Vagina (tissue), 2 donors: ENCODE results near the gene SETSIP.

ENCODE experiments used
- POLR2AphosphoS5 ChIP-seq, 2 donors: sonication (generic); formaldehyde crosslinking; IDR thresholded peaks; one replicate each; pipeline ENCODE4 v1.9.0; 2017; ENCODE audit warnings: antibody characterized with exemption in 2 of 2, mild to moderate bottlenecking in 2 of 2, low read depth in 1 of 2; ENCODE audit not compliant: insufficient read depth in 1 of 2
- TF ChIP-seq, protein P1 (sequence below), 3 experiments: fragments of 450-650 bp in 2 of 3; fragments of 200-600 bp in 1 of 3; sonication (generic) in 1 of 3; IDR thresholded peaks; one replicate each; pipeline ENCODE4 v1.5.1; 2017 to 2019; ENCODE audit warnings: antibody characterized with exemption in 3 of 3, mild to moderate bottlenecking in 2 of 3, moderate library complexity in 2 of 3

DNA sequence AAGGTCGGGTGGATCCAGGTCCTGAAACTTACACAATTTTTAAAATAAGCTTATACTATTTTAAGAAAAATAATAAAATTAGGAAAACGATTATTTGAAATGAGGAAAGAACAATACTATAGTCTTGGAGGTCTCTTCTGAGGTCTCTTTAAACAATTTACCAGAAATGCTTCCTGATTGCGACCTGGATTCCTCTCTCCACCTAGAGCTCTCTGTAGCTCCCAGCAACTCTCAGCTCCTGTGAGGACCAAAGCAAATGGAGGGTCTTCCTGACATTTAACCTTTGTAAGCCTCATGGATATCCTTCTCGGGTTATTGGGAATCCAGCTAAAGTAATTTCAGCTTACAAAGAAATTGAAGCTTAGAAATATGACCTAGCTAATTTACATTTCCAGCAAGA lies 5.8 kb upstream of the SETSIP start:
- TF ChIP-seq POLR2AphosphoS5 (IDR thresholded peaks at IDR 0.05; ENCODE audit: insufficient read depth in 1 of 2, low read depth in 1 of 2), result no peak
- TF ChIP-seq, protein P1, sequence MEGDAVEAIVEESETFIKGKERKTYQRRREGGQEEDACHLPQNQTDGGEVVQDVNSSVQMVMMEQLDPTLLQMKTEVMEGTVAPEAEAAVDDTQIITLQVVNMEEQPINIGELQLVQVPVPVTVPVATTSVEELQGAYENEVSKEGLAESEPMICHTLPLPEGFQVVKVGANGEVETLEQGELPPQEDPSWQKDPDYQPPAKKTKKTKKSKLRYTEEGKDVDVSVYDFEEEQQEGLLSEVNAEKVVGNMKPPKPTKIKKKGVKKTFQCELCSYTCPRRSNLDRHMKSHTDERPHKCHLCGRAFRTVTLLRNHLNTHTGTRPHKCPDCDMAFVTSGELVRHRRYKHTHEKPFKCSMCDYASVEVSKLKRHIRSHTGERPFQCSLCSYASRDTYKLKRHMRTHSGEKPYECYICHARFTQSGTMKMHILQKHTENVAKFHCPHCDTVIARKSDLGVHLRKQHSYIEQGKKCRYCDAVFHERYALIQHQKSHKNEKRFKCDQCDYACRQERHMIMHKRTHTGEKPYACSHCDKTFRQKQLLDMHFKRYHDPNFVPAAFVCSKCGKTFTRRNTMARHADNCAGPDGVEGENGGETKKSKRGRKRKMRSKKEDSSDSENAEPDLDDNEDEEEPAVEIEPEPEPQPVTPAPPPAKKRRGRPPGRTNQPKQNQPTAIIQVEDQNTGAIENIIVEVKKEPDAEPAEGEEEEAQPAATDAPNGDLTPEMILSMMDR (IDR thresholded peaks at IDR 0.05), result no peak
